GM23338 (cell line): ENCODE measurements around the gene PLXNC1. TPM values are rescaled to one million over a fixed set of nuclear protein-coding genes. Genes with fewer than 3 reads are reported as not detected.

Experiments
- ATAC-seq: fragments of 200-7000 bp; cut with Tn5 transposase; 3 replicates; pipeline ENCODE4 v1.9.1; 2020
- DNase-seq: peaks from one replicate; pipeline ENCODE4 v3.0.0-alpha.2; 2015; ENCODE audit warnings: low spot score
- H2AFZ ChIP-seq: fragments of 200-600 bp; sonication (generic); 2 replicates; pipeline ENCODE4 v1.8.0; 2016; ENCODE audit warnings: antibody characterized with exemption, mild to moderate bottlenecking, moderate library complexity
- H3F3A ChIP-seq: fragments of 200-600 bp; sonication (generic); replicated peaks from 2 replicates; pipeline ENCODE4 v1.8.0; 2017; ENCODE audit warnings: antibody characterized with exemption, mixed run types, low read depth
- H3K27ac ChIP-seq: fragments of 200-600 bp; sonication (generic); 2 replicates; pipeline ENCODE4 v1.6.1; 2016; ENCODE audit warnings: low read depth
- H3K27me3 ChIP-seq: fragments of 200-600 bp; sonication (generic); 2 replicates; pipeline ENCODE4 v1.8.0; 2016; ENCODE audit warnings: mild to moderate bottlenecking, mixed run types, moderate library complexity; ENCODE audit not compliant: insufficient read depth
- H3K36me3 ChIP-seq: fragments of 200-600 bp; sonication (generic); 2 replicates; pipeline ENCODE4 v1.8.0; 2016; ENCODE audit warnings: mild to moderate bottlenecking; ENCODE audit not compliant: insufficient read depth
- H3K4me1 ChIP-seq: fragments of 200-600 bp; sonication (generic); 2 replicates; pipeline ENCODE4 v1.8.0; 2016; ENCODE audit warnings: mild to moderate bottlenecking, moderate library complexity; ENCODE audit not compliant: insufficient read depth
- H3K4me2 ChIP-seq: fragments of 200-600 bp; sonication (generic); 2 replicates; pipeline ENCODE4 v1.7.1; 2017; ENCODE audit warnings: mixed run types
- H3K4me3 ChIP-seq: fragments of 200-600 bp; sonication (generic); 2 replicates; pipeline ENCODE4 v1.6.1; 2016; ENCODE audit warnings: mixed run types
- H3K79me2 ChIP-seq: fragments of 200-600 bp; sonication (generic); replicated peaks from 2 replicates; pipeline ENCODE4 v1.8.0; 2017; ENCODE audit warnings: mild to moderate bottlenecking; ENCODE audit not compliant: insufficient read depth
- H3K9me2 ChIP-seq: fragments of 200-600 bp; sonication (generic); 2 replicates; pipeline ENCODE4 v1.8.0; 2017; ENCODE audit not compliant: insufficient read depth
- H4K20me1 ChIP-seq: fragments of 200-600 bp; sonication (generic); replicated peaks from 2 replicates; pipeline ENCODE4 v1.8.0; 2017; ENCODE audit warnings: mild to moderate bottlenecking; ENCODE audit not compliant: insufficient read depth
- H3K27ac Mint-ChIP-seq: 2 replicates; pipeline ENCODE4 v1.8.0; 2020; ENCODE audit warnings: inconsistent platforms, mild to moderate bottlenecking, moderate library complexity, mixed read lengths
- H3K27me3 Mint-ChIP-seq: 3 replicates; pipeline ENCODE4 v1.8.0; 2022; ENCODE audit warnings: low read depth, mild to moderate bottlenecking, moderate library complexity, mixed read lengths, inconsistent platforms; ENCODE audit not compliant: insufficient read depth, poor library complexity
- H3K36me3 Mint-ChIP-seq: 3 replicates; pipeline ENCODE4 v1.8.0; 2021; ENCODE audit warnings: low read depth, mild to moderate bottlenecking, inconsistent platforms, moderate library complexity, mixed read lengths
- H3K4me1 Mint-ChIP-seq: 3 replicates; pipeline ENCODE4 v1.8.0; 2020; ENCODE audit warnings: mild to moderate bottlenecking, inconsistent platforms, mixed read lengths
- H3K4me3 Mint-ChIP-seq: 3 replicates; pipeline ENCODE4 v1.8.0; 2021; ENCODE audit warnings: moderate library complexity, mild to moderate bottlenecking, inconsistent platforms, mixed read lengths
- H3K9me3 Mint-ChIP-seq: 3 replicates; pipeline ENCODE4 v1.8.0; 2020; ENCODE audit warnings: moderate library complexity, mild to moderate bottlenecking, inconsistent platforms, mixed read lengths
- CREB1 ChIP-seq: fragments of 250-450 bp; sonication (Bioruptor Pico); IDR thresholded peaks from 2 replicates; pipeline ENCODE4 v1.5.0; 2020; ENCODE audit warnings: low read depth, mild to moderate bottlenecking, moderate library complexity
- CTCF ChIP-seq, 2 experiments: fragments of 200-600 bp in 1 of 2; sonication (generic) in 1 of 2; conservative IDR thresholded peaks; 2 replicates each; pipeline versions ENCODE4 v1.5.1 to v1.6.1; 2016 to 2017; ENCODE audit warnings: antibody characterized with exemption in 2 of 2, low read depth in 2 of 2, mild to moderate bottlenecking in 2 of 2, moderate library complexity in 1 of 2
- ETS1 ChIP-seq: IDR thresholded peaks from 2 replicates; pipeline ENCODE4 v1.6.1; 2016; ENCODE audit warnings: antibody characterized with exemption
- EZH2 ChIP-seq: fragments of 200-600 bp; sonication (generic); IDR thresholded peaks from one replicate; pipeline ENCODE4 v1.8.0; 2017; ENCODE audit warnings: antibody characterized with exemption, mild to moderate bottlenecking, low read depth; ENCODE audit not compliant: unreplicated experiment
- EZH2phosphoT487 ChIP-seq: fragments of 200-600 bp; sonication (generic); IDR thresholded peaks from one replicate; pipeline ENCODE4 v1.8.1; 2018; ENCODE audit warnings: antibody characterized with exemption; ENCODE audit not compliant: unreplicated experiment
- JUNB ChIP-seq: IDR thresholded peaks from one replicate; pipeline ENCODE4 v1.6.1; 2016; ENCODE audit warnings: antibody characterized with exemption; ENCODE audit not compliant: unreplicated experiment
- NANOG ChIP-seq: IDR thresholded peaks from 2 replicates; pipeline ENCODE4 v1.6.1; 2016; ENCODE audit warnings: antibody characterized with exemption, borderline replicate concordance
- POLR2AphosphoS5 ChIP-seq: IDR thresholded peaks from 2 replicates; pipeline ENCODE4 v1.6.1; 2016; ENCODE audit warnings: antibody characterized with exemption, low read depth
- REST ChIP-seq: IDR thresholded peaks from one replicate; pipeline ENCODE4 v1.6.1; 2018; ENCODE audit warnings: antibody characterized with exemption; ENCODE audit not compliant: unreplicated experiment
- STAT1 ChIP-seq: IDR thresholded peaks from one replicate; pipeline ENCODE4 v1.6.1; 2016; ENCODE audit warnings: antibody characterized with exemption; ENCODE audit not compliant: unreplicated experiment
- ZNF114 ChIP-seq: fragments of 250-450 bp; sonication (Bioruptor Pico); IDR thresholded peaks from 2 replicates; pipeline ENCODE4 v1.5.0; 2020; ENCODE audit warnings: mild to moderate bottlenecking, moderate library complexity
- ZNF331 ChIP-seq: fragments of 250-450 bp; sonication (Bioruptor Pico); IDR thresholded peaks from 2 replicates; pipeline ENCODE4 v1.5.0; 2020; ENCODE audit warnings: low read depth, mild to moderate bottlenecking, moderate library complexity
- ZNF462 ChIP-seq: fragments of 250-450 bp; sonication (Bioruptor Pico); IDR thresholded peaks from 2 replicates; pipeline ENCODE4 v1.5.0; 2020; ENCODE audit warnings: mild to moderate bottlenecking, moderate library complexity
- polyA plus RNA-seq: library from polyadenylated mRNA; unstranded; fragments of >200 nt; fragmentation: Nextera tagmentation; extraction: Ambion mirVana; gene quantifications from 2 replicates; pipeline ENCODE4 v1.2.1, GENCODE V29; 2016
- total RNA-seq: library from RNA; depleted of rRNA; stranded (reverse); fragments of >200 nt; shearing (Covaris generic); gene quantifications from 2 replicates; pipeline ENCODE4 v1.2.3, GENCODE V29; 2014

The PLXNC1 gene
- total and polyA plus RNA-seq, 2 experiments from 2014 or later, result 1.9 to 6.5 TPM

- H3K27ac Mint-ChIP-seq, result peak overlapping the region; percentile 68
These were observed 157.0 kb downstream of the PLXNC1 start for GRCh38 chr12:94305130-94305957.

More at GRCh38 chr12:94305130-94305957, 157.0 kb downstream of the PLXNC1 start:
- Mint-ChIP-seq H3K4me1 (peaks cover 43% of the 10 kb centered on the region), H3K4me3 (peak overlapping the region; percentile 33; the same call in 1 of the 3 replicates), H3K36me3 (peaks cover 28% of the 10 kb centered on the region), H3K27me3 (no peaks in the 10 kb centered on the region), H3K9me3 (no peaks in the 10 kb centered on the region)
- 0 out of 2 replicates have a peak, but pooled peaks cover 3% of the 10 kb centered on the region for H3K36me3 ChIP-seq
- no peaks in the 10 kb centered on the region for H3K27me3 ChIP-seq
- DNase-seq, result peak; percentile 33
- no peaks in the 10 kb centered on the region for H4K20me1 ChIP-seq
- no peak overlapping the region for H2AFZ ChIP-seq
- no peaks in the 10 kb centered on the region for H3K79me2 ChIP-seq
- H3K27ac ChIP-seq, result peak overlapping the region; percentile 95
- H3K4me1 ChIP-seq, result peaks cover 33% of the 10 kb centered on the region
- ATAC-seq, result peak; percentile 9; the same call in 2 of the 3 replicates
- peak overlapping the region; percentile 29 for H3K4me2 ChIP-seq
- 0 out of 2 replicates have a peak overlapping the region, but pooled peaks have one; percentile 8 for H3K4me3 ChIP-seq
- peaks cover 4% of the 10 kb centered on the region; the same call in 1 of the 2 replicates for H3F3A ChIP-seq
- no peaks in the 10 kb centered on the region for H3K9me2 ChIP-seq
- TF ChIP-seq ETS1 (no peak), ZNF114 (CRISPR knock-in tag) (no peak), REST (no peak), JUNB (no peak), NANOG (no peak), POLR2AphosphoS5 (no peak), STAT1 (no peak), ZNF331 (CRISPR knock-in tag) (no peak), CREB1 (CRISPR knock-in tag) (no peak), CTCF (conservative IDR thresholded peaks at IDR 0.05; ENCODE audit: low read depth in 2 of 2) (no peak), EZH2phosphoT487 (no peak), ZNF462 (CRISPR knock-in tag) (no peak), EZH2 (no peak)
